ENCODE results near the gene PSMG4.

GRCh38 chr6:3285049-3285639 is 26.4 kb downstream of the PSMG4 start:
- TF ChIP-seq CTCF (conservative IDR thresholded peaks at IDR 0.05 in 1 of 2, IDR thresholded peaks at IDR 0.05 in 1 of 2; ENCODE audit: extremely low read depth in 1 of 2, insufficient read depth in 1 of 2, low read depth in 1 of 2, low read length in 2 of 2) (no peak), EZH2 (IDR thresholded peaks at IDR 0.05; ENCODE audit: borderline replicate concordance, low read length) (no peak)
